ENCODE data around the gene CPNE7. TPM values are rescaled to one million over a fixed set of nuclear protein-coding genes. Genes with fewer than 3 reads are reported as not detected.

Gene CPNE7
- total and polyA plus RNA-seq, 10 of the 15 experiments (the other 5 are each of a cell fraction or from before 2014, with no cell fraction given): 0.29 to 46.9 (median 17.5) TPM

GRCh38 chr16:89545044-89545830 is 30.3 kb upstream of the CPNE7 start (continued):
- TF ChIP-seq BCLAF1 (IDR thresholded peaks at IDR 0.05) (no peak), MAX (IDR thresholded peaks at IDR 0.05; ENCODE audit: low read depth, low read length) (no peak), TBL1XR1 (IDR thresholded peaks at IDR 0.05; ENCODE audit: low read depth, low read length) (no peak)

- Histone ChIP-seq H3K9ac (ENCODE audit: control insufficient read depth, insufficient read depth, low read length) (no peak overlapping the region), H3K27ac (ENCODE audit: control insufficient read depth, insufficient read depth) (no peak overlapping the region), H3K79me2 (ENCODE audit: control insufficient read depth, insufficient read depth, low read length) (no peaks in the 10 kb centered on the region), H2AFZ (ENCODE audit: control insufficient read depth, low read depth, low read length) (no peak overlapping the region), H3K4me3 (no peak overlapping the region), H3K9me3 (replicated peaks; ENCODE audit: control insufficient read depth, insufficient read depth, low read length) (no peaks in the 10 kb centered on the region), H3K36me3 (ENCODE audit: control insufficient read depth in 2 of 2, insufficient read depth in 2 of 2, low read length in 1 of 2) (peaks cover 0 to 9% of the 10 kb centered on the region in 2 experiments), H3K4me2 (ENCODE audit: control insufficient read depth, insufficient read depth) (no peak overlapping the region), H3K27me3 (replicated peaks in 1 of 2; ENCODE audit: control insufficient read depth in 2 of 2, insufficient read depth in 2 of 2, low read length in 1 of 2) (no peaks in the 10 kb centered on the region), H4K20me1 (ENCODE audit: control insufficient read depth, insufficient read depth) (no peaks in the 10 kb centered on the region), H3K4me1 (ENCODE audit: control insufficient read depth, insufficient read depth, low read length) (no peaks in the 10 kb centered on the region)
- no peak for ATAC-seq
- BruUV-seq (replicated peaks): no TSS peak
- no peak for FAIRE-seq
- ChIA-PET CTCF (no interaction called here), RAD21 (ENCODE audit: unreplicated experiment) (no interaction called here), SMC1A (ENCODE audit: uncharacterized antibody, unreplicated experiment) (no interaction called here), POLR2A (no interaction called here)
- in situ Hi-C loops (cut with MboI) (no loop called here), intact Hi-C loops (cut with micrococcal nuclease; ENCODE audit: unreplicated experiment) (no loop called here)
- WGBS (ENCODE audit: insufficient coverage, insufficient replicate concordance, low lambda C conversion rate, missing lambda C conversion rate): 95% methylated on average over 23 of the region's 26 CpGs
- DNase-seq (ENCODE audit: low read depth, low spot score): no peak
- TF ChIP-seq E2F8 (IDR thresholded peaks at IDR 0.05; ENCODE audit: low read depth, partially characterized antibody) (no peak), HDAC6 (IDR thresholded peaks at IDR 0.05; ENCODE audit: unreplicated experiment) (no peak), ESRRA (IDR thresholded peaks at IDR 0.05; ENCODE audit: low read length) (no peak), WRNIP1 (IDR thresholded peaks at IDR 0.05; ENCODE audit: borderline replicate concordance, low read depth, low read length) (no peak), MYB (IDR thresholded peaks at IDR 0.05; ENCODE audit: borderline replicate concordance, low read depth, low read length) (no peak), SMAD5 (IDR thresholded peaks at IDR 0.05; ENCODE audit: low read depth) (no peak), NKRF (conservative IDR thresholded peaks at IDR 0.05) (no peak)
Measured at GRCh38 chr16:89545831-89546574, 29.6 kb upstream of the CPNE7 start.

Measured in GM12878 (cell line).